ENCODE data around the gene IMMP2L.
"Not testable (repeated sequence)": the region's sequence is repeated elsewhere in the genome, so short reads cannot be mapped to it uniquely, and the experiment has no call there.

IMMP2L gene

DNA sequence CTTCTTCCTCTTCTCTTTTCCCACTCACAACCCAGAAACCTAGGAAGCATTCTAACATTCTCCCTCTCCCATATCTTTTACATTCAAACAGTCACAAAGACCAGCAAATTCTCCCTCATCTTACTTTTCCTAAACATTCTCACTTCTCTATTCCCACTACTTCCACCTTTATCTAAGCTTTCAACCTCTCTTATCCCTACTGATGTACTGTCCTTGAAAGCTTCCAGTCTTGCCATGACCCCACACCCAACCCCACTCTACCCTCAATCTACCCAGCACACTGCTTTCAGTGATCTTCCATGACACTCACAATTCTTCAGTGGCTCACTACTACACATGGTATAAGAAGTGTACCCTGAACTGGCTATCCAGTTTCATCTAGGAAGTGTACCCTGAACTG lies 5.3 kb downstream of the IMMP2L start:
- no peak for DNase-seq

DNA sequence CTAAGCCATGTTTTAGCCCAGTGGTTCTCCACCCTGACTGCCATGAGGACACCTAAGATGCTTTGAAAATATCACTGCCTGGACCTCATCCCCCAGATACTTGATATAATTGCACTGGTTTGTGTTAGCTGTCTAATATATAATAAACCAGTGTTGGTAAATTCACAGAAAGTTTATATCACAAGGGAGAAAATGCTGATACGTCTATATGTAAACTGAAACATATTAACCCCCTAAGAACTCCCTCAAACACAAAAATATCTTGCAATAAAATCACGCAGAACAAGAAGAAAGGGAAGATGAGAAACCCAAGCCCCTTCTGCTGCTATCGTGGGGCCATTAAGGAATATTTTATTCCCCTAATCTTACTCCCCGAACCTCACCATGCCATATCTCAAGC lies 8.2 kb downstream of the IMMP2L start:
- no peak for DNase-seq

DNA sequence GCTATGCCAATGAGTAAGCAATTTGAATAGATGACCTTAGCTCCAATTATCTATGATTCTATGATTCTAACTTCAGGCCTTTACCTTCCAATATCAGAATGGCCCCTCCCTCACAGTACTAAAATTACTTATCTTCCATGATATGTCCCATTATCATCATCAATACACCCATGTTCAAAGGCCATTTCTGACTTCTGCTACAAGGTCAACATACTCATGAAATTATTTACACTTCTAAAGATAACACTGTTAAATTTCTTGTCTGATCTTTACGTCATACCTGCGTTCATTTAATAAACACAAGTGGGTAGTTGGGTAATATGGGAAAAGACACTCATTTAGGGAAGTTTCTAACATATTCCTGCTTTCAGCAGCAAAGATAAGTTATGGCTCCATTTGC lies 21.2 kb downstream of the IMMP2L start:
- DNase-seq, result no peak

DNA sequence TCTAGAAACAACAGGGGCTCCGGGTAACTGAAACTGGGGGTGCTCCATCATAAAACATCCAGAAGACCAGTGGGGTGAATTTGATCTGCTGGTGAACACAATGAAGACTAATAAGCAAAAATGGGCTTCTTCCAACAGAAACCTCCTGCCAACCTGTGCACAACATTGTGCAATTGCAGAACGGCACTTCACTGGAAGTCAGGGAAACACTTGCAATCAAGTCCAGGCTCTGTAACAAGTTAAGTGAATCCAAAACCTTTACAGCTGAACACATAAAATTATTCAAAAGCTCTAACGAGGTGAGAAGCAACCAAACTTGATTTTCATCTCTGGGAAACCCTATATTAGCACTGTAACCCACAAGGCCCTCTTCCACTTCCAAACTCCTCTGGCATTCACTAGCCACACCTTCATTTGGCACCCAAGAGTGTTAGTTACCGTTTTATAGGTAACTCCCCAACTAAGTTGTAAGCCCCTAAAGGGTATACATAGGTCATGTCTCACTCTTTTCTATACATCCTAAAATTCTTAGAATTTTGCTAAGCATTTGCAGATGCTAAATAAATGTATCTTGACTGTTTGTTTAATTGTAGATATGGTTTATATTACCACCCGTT lies 22.0 kb downstream of the IMMP2L start:
- DNase-seq, result no peak

DNA sequence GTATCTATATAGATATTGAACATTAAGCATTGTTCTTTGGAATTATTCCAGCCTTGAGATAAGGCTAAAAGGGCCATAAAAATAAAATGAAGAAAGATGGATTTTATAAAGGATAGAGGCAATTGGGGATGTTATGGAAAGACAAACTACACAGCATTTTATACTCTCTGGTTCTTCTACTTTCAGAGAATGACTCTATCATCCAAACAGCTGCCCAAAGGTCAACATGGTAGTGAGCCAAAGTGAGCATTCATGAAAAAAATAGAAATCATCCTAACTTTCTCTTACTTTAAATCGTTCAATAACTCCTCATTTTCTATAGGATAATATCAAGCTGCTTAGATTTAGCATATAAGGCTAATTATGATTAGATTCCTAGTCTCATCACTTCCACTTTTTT lies 25.2 kb downstream of the IMMP2L start:
- no peak for DNase-seq

DNA sequence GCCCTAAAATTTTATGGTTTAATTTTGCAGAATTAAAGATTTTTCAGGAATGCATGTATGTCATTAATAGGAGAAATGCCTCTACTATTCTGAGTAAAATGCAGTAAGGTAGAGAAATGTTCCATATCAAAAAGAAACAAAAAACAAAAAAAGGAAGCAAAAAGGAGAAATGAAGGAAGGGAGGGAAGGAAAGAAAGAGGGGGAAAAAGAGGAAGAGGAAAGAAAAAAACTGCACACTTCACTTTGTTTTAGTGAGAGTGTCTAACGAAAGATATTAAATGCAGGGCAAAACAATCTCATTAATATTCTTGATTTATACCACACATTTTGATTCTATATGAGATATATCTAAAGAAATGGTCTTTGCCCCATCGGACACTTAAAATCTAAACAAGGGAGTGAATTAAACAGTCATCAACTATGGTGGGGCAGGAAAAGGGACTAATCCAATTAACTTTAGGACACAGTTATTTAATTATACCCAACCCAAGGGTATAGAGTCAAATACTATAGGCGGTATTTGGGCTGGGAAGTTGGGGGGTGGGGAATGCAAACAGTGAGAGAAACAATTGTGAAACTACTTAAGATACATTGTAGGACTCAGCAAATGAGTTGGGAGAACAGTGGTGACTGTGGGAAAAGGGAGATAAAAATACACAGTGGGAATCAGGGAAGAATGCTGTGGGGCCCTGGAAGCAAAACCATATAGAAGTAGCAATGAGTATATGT lies 27.0 kb downstream of the IMMP2L start:
- DNase-seq, result no peak

DNA sequence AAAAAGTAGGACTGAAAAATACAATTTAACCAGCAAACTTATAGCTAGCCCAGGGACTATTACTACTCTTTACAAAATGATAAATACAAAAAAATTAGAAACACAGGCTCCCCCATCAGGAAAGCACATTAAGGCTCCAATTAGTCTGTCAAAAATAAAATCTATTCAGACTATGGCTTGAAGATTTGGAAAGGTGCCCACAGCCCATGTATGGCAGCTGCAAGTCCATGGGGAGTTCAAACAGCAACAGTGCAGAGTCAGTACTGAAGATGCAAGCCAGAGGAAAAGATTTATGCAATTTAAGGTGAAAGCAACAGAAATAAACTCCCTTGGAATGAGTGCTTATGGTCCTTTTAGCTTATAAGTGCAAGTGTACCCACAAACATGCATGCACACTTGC lies 29.7 kb downstream of the IMMP2L start:
- no peak for DNase-seq

DNA sequence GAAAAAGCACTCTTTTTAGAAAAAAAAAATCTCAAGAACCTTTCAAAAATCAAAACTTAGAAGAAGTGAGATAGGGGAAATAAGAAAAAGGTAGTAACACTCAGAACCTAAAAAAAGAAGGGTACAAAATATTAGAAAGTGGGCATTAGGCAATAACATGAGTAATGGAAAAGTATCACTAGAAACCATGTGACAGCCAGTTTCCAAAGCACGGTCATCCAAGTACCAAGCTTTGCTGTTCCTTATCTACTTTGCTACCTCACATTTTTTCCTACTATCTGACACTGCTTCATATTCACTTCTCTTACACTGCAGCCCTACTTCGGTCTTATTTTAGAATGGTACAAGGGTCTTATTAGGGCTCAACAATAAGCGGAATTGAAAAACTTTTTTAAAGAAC lies 30.3 kb downstream of the IMMP2L start:
- no peak for DNase-seq

DNA sequence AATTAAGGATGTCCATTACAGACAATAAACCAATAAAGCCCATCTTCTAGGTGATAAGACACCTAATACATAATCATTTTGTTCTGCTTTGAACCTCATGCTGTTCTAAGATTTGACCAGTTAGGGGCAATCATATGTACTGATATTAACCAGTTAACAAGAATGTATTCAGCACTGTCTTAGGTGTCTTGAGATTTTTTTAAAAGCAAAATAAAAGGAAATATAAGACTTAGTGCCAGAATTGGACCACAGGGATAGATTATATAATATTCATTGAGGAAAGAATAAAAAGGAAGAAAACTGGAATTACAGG lies 32.0 kb downstream of the IMMP2L start:
- no peak for DNase-seq

DNA sequence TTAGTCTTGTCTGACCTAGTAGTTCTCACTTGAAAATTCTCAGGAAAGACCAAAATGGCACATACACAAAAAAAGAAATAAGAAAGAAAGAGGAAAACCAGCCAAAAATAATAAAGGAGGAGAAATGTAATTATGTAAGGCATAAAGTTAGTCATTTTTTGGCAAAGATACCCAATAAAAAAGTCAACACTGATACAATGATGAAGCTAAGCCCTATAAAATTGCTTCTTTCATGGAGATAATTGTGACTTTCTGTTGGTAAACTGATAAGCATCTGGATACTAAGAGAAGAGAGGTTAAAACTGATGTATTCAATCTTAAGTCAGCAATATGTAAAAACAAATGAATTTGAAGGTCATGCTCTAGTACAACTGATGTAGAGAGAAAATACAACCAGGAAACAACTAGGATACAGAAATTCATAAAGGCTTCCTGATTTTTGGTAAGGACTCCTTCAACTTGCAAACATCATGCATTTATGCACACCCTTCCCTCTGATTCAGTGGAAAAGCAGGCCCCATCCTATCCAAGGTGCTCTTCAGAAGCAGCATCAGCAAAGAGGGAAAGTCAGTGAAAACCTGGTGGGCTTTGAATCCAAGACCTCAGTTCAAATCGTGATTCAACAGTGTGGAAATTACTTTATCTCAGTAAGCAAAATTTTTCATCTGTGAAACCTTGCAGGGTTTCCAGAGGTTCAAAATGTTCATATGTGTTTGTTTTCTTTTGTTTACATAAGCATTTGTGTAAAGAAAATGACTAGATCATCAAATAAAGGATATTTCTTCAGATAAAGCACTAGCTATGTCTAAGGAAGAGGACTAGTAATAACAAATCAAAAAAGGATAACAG lies 32.6 kb downstream of the IMMP2L start:
- DNase-seq, result no peak

DNA sequence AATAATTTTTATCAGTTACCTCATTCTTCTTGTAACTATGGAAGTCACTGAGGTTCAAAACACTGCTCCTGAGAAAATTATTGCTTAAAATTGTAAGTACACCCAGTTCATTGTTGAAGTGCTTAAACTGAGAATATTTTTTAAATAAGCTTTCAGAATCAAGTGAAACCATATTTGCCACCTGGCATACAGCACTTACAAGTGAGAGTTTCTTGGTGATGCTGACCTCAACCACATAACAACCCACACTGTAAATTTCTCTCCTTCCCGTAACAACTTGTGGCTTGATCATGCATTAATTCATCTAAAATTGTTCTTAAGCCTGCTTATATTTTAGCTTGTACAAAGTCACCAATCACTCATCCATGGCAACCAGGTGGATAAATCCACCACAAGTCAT lies 34.0 kb downstream of the IMMP2L start:
- no peak for DNase-seq

DNA sequence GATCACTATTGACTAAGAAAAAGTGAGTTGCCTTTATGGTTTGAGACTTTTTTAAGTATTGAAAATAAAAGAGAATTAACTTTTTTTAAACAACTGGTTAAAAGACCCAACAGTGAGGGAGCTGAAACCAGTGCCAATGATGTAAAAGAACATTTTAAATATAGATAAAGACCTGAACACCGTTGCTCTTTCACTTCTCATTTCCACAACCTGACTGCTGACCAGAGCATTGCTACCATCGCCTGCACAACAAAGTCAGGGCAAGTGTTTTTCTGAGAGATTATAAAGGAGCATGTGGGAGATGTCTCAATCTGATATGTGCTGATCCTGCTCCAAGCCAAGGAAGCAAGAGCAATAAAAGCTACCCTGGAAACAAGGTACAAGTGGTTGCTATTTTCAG lies 34.7 kb downstream of the IMMP2L start:
- no peak for DNase-seq

DNA sequence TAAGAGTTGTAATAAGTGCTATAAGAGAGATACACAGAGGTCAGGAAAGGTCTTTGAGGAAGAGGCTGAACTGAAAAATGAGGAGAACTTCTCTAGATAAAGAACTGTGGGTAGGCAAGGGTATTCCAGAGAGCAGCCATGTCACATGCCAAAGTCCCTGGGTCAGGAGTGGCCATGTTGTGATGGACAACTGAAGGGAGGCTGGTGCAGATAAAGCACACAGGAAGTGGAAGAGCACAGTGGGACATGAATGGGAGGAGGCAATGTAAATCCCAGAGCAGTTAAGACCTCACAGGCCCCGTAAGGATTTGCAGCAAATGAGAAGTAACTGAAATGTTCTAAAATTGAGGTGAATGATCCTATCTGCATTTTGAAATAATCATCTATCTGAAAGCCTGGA lies 37.2 kb downstream of the IMMP2L start:
- no peak for DNase-seq

DNA sequence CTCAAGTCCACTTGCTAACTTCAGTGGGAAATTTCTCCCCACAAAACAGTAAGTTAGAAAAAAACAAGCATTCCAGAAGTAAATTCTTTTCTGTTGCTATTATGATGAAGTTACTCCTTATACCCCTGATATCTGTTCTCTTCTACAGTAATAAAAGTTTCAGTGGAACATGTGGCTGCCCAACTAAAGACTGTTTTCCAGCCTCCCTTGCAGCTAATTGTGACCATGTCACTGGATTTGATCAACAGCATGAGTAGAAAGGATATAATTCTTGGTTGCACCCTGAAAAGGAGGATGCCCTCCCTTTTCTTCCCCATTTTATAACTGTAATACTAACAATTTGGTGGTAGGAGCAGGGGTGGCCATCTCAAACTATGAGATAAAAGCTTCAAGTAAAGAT lies 40.6 kb downstream of the IMMP2L start:
- DNase-seq, result no peak

DNA sequence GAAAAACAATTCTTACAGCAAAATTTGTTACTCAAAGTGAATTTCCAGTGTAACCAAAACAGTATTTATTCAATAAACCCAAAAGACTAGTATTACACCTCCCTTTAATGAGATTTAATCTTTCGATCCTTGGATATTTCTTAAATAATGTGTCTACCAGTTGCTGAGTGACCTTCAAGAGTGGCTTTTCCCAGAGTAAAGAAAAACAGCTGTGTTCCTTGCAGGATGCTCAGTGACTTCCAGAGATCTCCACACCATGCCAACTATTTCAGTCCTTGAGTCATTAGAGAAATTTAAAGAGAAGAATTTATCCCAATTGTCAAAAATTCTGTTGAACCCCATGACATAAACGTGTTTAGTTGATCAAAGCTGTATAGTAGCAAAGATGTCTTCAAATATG lies 44.0 kb downstream of the IMMP2L start:
- no peak for DNase-seq

DNA sequence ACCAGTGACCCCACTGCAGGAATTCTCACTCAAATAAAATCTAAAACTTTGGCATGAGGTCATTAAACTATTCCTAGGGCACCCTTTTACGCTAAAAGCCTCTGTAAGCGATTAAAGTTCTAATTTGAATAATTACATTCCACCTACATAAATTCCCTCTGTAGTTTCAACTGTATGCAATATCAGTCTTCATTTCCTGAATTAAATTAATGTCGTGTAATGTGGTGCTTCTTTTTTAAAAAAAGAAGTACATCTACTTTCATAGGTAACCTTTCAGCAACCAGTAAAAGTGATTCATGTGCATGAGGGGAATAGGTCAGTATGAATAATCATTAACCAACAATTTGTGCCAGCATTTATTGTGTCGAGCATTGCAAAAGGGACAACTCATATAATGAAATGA lies 44.7 kb downstream of the IMMP2L start:
- DNase-seq, result no peak

DNA sequence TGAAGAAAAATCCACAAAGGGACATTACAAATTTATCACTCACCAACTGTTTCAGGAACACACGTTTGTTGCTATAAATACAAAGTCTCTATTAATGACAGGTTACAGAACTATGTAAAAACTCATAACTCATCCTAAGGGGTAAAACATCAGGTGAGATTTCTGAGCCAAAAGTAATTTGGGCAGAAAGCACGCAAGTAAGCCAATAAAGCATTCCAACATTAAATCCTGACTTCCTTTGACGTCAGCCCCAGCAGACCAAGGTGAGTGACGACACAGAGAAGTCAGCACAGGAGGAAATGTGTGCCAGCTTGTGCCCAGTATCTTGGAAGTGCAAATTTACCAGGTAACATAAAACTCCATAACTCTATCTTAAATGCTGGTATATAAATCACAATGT lies 45.7 kb downstream of the IMMP2L start:
- no peak for DNase-seq

DNA sequence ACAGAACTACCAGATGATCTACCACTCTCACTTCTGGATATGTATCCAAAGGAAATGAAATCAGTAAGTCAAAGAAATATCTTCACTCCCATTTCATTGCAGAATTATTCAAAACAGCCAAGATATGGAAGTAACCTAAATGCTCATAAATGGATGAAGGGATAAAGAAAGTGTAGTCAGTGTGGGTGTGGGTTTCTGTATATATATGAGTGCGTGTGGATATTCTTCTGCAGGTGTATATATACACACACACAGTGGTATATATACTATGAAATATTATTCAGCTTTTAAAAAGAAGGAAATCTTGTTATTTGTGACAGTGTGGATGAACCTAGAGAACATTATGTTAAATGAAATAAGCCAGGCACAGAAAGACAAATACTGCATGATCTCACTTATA lies 48.7 kb downstream of the IMMP2L start:
- no peak for DNase-seq

DNA sequence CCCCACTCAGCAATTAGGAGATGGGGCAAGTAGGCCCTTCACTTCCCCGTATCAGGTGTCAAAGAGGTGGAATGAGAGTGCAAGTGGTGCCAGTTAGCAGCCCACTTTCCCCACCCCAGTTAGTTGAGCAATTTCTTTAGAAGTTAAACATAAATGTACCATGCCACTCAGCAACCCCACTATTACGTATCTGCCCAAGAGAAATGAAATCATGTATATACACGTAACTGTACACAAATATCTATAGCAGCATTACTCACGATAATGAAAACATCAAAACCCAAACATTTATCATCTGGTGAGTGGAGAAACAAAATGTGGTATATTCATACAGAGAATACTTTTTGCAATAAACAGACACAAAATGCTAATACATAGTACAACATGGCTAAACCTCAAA lies 50.4 kb downstream of the IMMP2L start:
- no peak for DNase-seq

DNA sequence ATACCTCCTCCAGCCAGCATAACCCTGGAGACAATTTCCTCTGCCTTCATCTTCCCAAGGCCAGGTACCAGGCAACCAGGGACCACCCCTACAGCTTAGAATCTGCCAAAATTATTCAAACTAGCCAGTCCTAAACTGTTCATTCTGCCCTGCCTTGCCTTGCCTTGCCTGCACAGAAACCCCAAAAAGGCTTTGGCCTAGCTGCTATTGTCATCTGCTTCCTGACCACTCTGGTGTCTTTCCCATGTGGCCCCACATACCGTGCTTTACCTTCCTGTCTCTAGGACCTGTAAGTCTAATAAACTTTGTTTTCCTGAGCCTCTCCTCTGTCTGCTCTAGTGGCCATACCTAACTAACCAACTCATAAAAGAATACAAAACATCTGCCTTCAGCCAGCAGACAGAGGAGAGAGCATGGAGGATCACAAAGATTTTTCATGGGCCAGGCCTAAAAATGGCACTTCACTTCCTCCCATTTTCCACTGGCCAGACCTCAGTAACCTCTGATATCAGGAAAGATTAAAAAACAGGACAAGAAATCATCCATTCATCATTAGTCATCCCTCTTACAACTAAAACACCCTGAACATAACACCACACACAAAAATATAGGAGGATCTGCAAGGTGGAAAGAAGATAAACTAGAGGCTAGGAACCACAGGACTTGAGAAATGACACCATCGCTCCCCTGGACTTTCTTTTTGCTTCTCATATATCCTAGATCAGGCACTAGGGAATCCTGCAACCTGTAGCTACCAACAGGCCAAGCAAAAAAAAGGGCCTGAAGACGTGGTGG lies 51.5 kb downstream of the IMMP2L start:
- DNase-seq, result no peak

DNA sequence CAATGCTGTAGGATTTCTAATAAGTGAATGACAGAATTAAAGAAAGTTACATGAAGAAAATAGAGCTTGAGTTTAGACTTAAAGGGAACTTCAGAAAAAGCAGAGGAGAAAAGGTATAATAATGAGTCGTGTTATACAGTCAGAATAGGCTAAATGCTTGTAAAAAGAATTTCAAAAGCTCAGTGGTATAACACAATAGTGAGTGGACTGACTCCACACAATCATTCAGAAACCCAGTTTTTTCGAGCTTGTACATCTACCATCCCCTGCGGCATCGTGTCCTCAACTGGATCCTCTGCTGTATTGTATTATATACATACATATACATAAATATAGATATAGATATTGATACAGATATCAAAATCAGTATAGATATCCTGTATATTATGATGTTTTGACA lies 52.2 kb downstream of the IMMP2L start:
- DNase-seq, result no peak

DNA sequence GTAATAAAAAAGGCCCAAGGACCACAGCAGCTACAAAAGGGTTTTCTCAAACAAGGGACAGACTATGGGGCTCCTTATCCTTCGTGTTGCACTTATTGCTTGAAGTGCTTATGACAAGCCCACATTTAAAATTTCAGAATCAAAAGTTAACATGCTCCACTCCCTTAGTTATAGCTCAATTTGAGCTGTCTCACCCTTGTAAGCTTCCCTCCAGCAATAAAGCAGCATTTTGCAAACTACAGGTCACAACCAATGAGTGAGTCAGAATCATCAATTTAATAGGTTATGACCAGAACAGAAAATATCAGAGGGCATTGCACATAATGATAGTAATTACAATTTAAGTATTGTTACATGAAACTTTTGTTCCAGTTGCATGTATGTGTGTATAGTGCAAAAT lies 53.0 kb downstream of the IMMP2L start:
- no peak for DNase-seq

DNA sequence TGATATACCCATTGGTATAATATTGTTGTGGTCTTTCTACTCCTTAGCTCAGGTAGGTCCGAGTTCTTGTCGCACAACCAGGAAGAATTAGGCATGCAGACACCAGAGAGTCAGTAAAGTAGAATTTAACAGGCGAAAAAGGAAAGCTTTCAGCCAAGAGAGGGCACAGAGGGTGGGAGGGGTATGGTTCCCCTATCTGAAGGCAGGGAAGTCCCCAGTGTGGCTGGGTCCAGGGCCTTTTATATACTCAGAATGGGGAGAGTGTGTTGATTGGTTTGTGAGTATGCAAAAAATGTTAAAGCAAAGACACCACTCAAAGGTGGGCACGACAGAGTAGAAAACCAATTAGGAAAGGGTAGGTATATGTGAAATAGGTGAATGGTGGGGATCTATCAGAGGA lies 53.9 kb downstream of the IMMP2L start:
- no peak for DNase-seq

DNA sequence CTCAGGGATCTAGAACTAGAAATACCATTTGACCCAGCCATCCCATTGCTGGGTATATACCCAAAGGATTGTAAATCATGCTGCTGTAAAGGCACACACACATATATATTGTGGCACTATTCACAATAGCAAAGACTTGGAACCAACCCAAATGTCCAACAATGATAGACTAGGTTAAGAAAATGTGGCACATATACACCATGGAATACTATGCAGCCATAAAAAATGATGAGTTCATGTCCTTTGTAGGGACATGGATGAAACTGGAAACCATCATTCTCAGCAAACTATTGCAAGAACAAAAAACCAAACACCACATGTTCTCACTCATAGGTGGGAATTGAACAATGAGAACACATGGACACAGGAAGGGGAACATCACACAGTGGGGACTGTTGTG lies 56.9 kb downstream of the IMMP2L start:
- DNase-seq, result not testable (repeated sequence)
